ENCODE data around the gene SPTBN1. TPM values are rescaled to one million over a fixed set of nuclear protein-coding genes. Genes with fewer than 3 reads are reported as not detected.
A peak's percentile ranks its signal among the peaks of the same experiment; 100 is the strongest.

SPTBN1 gene
- total and polyA plus RNA-seq, 2 of the 13 experiments (the other 11 are each of a cell fraction or from before 2014, with no cell fraction given), result 123 to 299 TPM

DNA sequence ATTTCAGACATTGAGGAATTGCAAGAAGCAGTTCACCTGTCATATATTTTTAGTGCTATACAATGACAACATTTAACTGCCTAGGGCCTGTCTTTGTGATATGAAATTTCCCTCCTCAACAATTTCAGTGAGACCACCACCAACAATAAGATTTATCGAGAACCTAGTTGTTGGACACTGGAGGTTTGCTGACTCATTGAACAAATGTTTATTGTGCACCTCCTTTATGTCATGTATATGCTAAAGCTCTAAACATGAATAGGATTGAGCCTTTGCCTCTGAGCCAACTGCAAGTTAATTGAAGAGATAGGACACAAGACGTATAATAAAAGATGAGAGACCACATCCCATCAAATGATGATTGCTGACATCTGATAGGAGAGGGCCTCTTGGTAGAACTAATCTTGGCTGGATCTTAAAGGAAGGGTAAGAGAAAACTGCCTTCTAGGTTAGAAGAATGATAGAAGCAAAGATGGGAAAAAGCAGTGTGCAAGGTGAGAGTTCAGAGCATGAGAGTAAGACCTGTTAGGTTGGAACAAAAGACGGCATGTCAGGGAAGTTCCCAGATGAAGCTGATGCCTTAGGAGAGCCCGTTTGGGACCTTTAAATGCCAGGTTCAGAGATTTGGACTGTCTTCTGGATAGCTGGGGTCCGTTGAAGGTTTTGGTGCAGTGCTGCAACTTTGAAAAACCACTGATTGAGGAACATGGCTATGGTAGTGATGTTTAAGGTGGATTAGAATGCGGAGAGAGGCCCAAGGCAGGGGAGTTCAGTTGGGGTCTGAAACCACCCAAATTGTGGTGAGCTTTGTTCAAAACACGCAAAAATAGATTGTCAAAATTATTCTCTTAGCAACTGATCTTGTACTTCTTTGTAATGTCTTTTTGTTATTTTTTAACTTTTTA is 134.3 kb downstream of the SPTBN1 start (continued):
- TF ChIP-seq FOSL2 (CRISPR knock-in tag; IDR thresholded peaks at IDR 0.05), result peak; percentile 53
- TF ChIP-seq, protein P1, sequence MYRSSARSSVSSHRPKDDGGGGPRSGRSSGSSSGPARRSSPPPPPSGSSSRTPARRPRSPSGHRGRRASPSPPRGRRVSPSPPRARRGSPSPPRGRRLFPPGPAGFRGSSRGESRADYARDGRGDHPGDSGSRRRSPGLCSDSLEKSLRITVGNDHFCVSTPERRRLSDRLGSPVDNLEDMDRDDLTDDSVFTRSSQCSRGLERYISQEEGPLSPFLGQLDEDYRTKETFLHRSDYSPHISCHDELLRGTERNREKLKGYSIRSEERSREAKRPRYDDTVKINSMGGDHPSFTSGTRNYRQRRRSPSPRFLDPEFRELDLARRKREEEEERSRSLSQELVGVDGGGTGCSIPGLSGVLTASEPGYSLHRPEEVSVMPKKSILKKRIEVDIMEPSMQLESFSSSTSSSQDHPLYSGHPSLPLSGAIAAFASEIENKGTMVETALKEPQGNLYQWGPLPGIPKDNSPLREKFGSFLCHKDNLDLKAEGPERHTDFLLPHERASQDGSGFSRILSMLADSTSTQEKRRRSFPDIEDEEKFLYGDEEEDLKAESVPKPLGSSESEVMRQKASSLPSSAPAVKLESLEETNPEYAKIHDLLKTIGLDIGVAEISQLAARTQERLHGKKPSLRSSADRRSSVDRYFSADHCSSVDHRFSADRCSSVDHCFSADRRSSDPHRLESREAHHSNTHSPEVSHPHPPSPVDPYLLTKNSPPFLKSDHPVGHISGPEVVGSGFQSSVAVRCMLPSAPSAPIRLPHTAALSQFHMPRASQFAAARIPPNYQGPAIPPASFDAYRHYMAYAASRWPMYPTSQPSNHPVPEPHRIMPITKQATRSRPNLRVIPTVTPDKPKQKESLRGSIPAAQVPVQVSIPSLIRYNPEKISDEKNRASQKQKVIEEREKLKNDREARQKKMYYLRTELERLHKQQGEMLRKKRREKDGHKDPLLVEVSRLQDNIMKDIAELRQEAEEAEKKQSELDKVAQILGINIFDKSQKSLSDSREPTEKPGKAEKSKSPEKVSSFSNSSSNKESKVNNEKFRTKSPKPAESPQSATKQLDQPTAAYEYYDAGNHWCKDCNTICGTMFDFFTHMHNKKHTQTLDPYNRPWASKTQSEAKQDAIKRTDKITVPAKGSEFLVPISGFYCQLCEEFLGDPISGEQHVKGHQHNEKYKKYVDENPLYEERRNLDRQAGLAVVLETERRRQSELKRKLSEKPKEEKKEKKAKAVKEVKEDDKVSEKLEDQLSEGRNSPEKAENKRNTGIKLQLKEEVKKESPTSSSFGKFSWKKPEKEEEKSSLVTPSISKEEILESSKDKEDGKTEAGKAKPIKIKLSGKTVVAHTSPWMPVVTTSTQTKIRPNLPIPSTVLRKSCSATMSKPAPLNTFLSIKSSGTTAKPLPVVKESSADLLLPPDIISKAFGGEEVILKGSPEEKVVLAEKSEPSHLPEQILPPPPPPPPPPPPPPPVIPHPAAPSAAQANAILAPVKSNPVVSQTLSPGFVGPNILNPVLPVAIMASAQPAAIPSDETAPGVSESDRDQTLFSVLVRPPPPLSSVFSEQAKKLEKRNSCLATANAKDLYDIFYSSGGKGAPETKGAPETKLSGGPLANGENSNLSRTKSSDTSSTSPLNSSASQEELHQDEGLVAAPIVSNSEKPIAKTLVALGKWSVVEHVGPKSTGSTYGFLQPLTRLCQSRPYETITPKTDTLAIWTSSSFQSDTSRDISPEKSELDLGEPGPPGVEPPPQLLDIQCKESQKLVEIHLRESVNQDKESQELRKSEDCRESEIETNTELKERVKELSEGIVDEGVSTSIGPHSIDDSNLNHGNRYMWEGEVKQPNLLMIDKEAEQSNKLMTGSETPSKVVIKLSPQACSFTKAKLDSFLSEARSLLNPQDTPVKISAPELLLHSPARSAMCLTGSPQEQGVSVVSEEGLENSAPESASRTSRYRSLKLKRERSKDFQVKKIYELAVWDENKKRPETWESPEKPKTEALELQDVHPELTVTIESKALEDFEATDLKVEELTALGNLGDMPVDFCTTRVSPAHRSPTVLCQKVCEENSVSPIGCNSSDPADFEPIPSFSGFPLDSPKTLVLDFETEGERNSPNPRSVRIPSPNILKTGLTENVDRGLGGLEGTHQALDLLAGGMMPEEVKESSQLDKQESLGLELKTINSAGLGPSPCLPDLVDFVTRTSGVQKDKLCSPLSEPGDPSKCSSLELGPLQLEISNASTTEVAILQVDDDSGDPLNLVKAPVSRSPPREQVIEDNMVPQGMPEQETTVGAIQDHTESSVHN (CRISPR knock-in tag; IDR thresholded peaks at IDR 0.05), result no peak
- TF ChIP-seq HMGXB4 (CRISPR knock-in tag; IDR thresholded peaks at IDR 0.05; ENCODE audit: borderline replicate concordance in 1 of 2, low read depth in 1 of 2), result 0 out of 4 replicates have a peak, but pooled peaks of 1 of the 2 experiments have one; percentile 4
- peak in 1 of 2 experiments; percentile 54; a peak in 3 of 4 replicates for TF ChIP-seq MAFK (conservative IDR thresholded peaks at IDR 0.05 in 1 of 2, IDR thresholded peaks at IDR 0.05 in 1 of 2; ENCODE audit: low read length in 2 of 2)
- TF ChIP-seq MAFF (IDR thresholded peaks at IDR 0.05; ENCODE audit: low read depth, low read length), result 0 out of 2 replicates have a peak, but pooled peaks have one; percentile 16
- TF ChIP-seq, protein P2, sequence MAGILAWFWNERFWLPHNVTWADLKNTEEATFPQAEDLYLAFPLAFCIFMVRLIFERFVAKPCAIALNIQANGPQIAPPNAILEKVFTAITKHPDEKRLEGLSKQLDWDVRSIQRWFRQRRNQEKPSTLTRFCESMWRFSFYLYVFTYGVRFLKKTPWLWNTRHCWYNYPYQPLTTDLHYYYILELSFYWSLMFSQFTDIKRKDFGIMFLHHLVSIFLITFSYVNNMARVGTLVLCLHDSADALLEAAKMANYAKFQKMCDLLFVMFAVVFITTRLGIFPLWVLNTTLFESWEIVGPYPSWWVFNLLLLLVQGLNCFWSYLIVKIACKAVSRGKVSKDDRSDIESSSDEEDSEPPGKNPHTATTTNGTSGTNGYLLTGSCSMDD (CRISPR knock-in tag; IDR thresholded peaks at IDR 0.05), result no peak
- no peak for TF ChIP-seq ZFP1 (CRISPR knock-in tag; IDR thresholded peaks at IDR 0.05)
- TF ChIP-seq MIXL1 (CRISPR knock-in tag; IDR thresholded peaks at IDR 0.05), result 0 out of 2 replicates have a peak, but pooled peaks have one; percentile 6
- no peak for TF ChIP-seq SMC3 (IDR thresholded peaks at IDR 0.05; ENCODE audit: low read length)
- peak; percentile 51; the same call in 1 of the 2 replicates for TF ChIP-seq DNMT3B (CRISPR knock-in tag; conservative IDR thresholded peaks at IDR 0.05)
- TF ChIP-seq ASH2L (IDR thresholded peaks at IDR 0.05; ENCODE audit: insufficient read length, low read depth, low read length), result no peak
- 0 out of 2 replicates have a peak, but pooled peaks have one; percentile 41 for TF ChIP-seq ZSCAN9 (CRISPR knock-in tag; IDR thresholded peaks at IDR 0.05; ENCODE audit: borderline replicate concordance)
- TF ChIP-seq ZNF580 (CRISPR knock-in tag; IDR thresholded peaks at IDR 0.05; ENCODE audit: borderline replicate concordance, low read depth), result no peak
- no peak for TF ChIP-seq CENPX (CRISPR knock-in tag; IDR thresholded peaks at IDR 0.05)
- TF ChIP-seq NFE2L2 (IDR thresholded peaks at IDR 0.05; ENCODE audit: low read length), result peak; percentile 64
- TF ChIP-seq HMG20A (CRISPR knock-in tag; IDR thresholded peaks at IDR 0.05; ENCODE audit: borderline replicate concordance), result 0 out of 2 replicates have a peak, but pooled peaks have one; percentile 10
